ENCODE data around the gene SPSB3.

SPSB3 gene

DNA sequence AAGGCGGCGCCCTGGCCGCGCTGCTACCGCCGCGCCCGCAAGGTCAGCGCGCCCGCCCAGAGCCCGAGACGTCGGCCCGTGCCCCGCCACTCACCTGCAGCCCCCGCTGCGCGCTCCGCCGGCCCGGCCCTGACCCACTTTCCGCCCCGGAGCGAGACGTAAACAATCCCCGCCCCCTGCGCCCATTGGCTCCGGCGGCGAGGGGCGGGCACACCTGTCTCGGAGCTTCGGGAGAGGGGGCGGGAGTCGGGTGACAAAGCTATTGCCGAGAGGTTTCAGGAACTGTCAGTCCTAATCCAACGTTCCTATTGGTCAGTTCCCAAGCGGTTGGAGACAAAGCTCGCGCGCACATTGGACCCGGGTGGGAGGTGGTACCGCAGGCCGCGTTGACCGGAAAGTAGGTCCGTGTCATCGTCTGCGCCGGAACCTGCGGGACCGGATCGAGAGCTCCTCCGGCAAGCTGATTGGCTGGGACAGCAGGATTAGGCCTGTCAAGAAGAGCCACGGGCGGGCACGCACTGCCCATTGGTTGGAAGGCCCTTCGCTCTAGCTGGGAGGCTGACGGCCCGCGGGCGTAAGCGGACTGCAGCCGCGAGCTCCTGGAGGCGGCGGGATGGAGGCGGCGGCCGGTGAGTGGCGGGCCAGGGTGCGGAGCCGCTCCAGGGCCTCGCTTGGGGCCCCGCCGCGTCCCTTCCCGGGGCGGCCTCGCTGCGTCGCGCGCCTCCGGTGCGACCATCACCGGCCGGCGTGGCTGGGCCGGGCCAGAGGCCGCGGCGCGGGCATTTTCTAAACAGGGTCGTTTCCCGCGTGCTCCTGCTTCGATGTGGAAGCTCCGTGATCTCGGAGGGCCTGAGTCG is at the start of gene SPSB3, which contains the start of gene NUBP2:
SPSB3 (minus strand) TSS at position 164 of the 857 bp plus-strand sequence. CDS start 1,088 bp downstream, outside the sequence.
NUBP2 (plus strand) TSS at position 553 of the 857 bp plus-strand sequence; CDS start at position 614, 61 bp downstream.
- peak; percentile 99 for DNase-seq

DNA sequence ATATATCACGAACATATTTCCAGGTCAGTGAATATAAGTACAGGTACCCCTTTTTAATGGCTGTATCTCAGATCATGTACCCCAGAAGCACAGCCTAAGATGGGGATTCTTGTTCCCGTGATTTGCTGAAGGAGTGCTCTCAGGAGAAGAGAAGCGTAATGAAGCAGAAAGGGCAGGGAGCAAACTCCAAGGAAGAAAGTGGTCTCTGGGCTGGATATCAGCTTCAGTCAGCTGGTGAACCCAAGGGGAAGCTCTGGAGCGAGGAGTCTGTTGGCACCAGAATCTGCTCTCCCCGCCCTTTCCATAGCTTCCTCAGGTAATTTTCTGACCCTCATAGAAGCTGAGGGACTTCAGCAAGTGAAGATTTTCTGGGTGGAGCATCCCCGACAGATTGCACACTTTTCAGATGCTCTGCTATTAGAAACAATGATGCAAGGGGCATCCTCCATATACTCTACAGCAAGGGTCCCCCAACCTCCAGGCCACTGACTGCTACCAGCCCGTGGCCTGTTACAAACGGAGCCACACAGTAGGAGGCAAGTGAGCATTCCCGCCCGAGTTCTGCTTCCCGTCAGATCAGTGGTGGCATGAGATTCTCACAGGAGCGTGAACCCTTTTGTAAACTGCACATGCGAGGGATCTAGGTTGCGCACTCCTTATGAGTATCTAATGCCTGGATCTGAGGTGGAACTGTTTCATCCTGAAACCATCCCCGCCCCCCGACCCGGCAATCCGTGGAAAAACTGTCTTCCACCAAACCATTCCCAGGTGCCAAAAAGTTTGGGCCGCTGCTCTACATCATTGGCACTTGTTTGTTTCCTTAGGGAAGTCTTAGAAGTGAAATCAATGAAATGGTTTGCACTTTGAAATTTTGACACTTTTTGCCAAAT is 49.1 kb upstream of the SPSB3 start:
- DNase-seq, result no peak

DNA sequence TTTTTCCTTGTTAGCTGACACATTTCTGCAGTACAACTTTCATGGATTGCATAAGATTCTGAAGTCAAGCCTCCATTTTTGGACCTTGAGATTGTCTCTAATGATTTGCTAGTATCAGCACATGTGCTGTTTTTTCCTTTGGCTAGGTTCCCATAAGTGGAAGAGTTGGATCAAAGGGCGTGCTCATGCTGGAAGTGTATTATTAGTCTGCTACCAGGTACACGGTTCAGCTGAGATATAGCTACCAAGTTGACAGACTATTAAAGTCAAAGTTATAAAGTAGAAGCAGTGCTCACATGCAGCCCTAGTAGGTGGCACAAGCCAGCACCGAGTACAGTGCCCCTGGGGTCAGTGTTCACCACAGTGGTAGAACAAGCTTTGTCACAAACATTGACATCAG is 47.8 kb upstream of the SPSB3 start:
- DNase-seq, result no peak

DNA sequence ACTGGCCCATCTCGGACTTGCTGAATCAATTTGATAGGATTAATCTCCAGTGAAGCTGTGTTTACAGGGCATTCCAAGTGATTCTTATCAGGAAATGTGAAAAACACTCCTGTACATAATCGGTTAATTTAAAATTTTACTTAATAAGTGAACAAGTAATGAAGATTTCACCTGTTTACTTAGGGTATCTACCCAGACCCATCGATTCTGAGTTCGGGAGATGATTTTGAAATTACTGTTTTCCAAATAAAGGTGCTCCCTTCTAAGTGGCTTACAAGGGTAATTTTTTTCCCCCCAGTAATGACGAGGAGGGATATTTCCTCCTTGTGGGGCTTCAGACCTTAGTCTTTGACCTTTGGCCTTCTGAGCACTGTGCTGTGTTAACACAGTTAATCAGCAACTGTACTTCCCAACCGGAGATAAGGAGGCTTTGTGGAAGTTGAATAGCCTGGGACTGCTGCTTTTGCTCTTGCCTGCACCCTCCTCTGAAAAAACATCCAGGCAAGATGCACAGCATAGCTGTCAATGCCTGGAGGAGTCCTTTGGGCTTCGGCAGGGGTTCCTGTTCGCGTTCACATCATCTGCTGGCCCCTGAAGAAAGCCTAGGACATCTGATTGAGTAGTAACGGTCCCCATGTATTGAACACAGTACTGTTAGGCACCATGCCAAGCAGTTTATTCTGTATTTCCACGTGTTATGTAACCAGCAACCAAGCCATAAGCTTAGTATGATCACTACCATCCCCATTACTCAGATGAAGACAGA is 46.5 kb upstream of the SPSB3 start:
- no peak for DNase-seq

DNA sequence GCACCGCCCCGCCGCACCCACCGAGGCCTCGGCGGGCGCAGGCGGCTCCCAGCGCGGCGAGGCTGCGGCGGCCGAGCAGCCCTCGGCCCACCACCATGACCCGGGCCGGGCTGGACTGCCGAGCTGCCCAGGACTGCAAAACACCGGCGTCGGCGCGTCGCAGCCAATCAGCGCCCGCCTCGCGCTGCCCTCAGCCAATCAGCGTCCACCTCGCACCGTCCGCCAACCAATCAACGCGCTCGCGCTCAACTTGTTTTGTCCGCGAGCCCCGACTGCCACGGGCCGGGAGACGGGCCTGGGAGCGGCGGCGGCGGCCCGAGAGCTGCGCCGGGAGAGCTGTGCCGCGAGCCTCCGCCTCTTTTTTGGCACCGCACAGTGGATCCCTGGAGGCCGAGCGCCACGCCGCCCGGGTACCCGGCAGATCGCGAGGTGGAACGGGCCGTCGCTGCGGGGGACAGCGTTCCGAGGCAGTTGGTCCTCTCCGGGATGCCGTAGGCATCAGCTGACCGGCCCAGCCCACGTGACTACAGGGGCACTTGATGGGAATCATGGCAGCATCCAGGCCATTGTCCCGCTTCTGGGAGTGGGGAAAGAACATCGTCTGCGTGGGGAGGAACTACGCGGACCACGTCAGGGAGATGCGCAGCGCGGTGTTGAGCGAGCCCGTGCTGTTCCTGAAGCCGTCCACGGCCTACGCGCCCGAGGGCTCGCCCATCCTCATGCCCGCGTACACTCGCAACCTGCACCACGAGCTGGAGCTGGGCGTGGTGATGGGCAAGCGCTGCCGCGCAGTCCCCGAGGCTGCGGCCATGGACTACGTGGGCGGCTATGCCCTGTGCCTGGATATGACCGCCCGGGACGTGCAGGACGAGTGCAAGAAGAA is 44.6 kb upstream of the SPSB3 start, which contains the start of the genes FAHD1 and HAGH:
FAHD1 (plus strand) TSS at position 516 of the 883 bp plus-strand sequence; CDS start at position 549, 33 bp downstream.
HAGH (minus strand) TSS at position 135 of the 883 bp plus-strand sequence; CDS start at position 97, 38 bp downstream.
- peak; percentile 91 for DNase-seq

DNA sequence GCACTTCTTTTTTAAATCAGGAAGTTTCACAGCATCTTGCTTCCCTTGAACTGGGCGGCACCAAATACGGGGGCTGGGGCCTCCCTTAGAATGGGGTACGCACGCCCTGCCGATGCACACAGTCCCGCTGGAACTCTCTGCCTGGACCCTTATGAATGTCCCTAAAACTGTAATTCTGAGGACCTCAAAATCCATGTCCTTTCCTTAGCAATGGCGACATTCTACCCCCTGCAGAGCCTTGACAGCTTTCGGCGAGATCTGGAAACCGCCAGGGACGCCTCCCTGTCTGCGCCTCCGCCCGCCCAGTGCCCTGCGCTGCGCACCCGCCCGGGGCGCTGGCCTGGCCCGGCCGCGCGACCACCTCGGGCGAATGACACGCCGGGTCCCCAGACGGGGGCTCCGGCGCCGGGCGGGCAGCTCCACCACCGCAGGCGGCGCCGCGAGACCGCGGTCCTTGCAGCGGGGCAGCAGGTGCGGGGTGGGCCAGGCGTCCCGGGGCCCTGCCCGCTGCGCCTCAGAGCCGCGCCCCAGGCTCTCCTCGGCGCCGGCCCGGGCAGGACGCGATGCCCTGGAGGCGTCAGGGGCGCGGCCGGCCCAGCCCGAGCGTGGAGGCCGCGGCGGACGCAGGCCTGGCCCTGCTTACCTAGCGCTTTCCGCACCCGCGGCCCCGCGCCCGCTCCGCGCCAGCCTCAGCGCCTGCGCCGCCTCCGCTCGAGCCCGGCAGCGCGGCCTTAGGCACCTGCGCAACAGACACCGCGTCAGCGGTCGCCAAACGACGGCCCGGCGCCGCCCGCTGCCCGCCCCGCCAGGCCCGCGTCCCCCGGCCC is 43.7 kb upstream of the SPSB3 start:
- peak; percentile 69 for DNase-seq

DNA sequence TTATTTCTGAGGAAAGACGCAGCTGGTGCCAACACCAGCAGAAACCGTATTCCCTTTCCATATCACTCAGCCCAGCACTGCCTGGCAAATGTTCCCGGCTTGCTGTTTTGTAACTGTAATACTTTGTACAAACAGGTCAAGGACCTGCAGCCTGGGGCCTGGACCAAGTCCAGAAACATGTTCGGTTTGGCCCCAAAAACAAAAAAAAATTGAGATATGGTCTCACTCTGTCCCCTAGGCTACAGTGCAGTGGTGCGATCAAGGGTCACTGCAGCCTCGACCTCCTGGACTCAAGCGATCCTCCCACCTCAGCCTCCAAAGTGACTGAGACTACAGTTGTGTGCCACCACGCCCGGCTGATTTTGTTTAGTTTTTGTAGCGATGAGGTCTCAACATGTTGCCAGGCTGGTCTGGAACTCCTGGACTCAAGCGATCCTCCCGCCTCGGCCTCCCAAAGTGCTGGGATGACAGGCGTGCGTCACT is 43.1 kb upstream of the SPSB3 start:
- DNase-seq, result no peak

DNA sequence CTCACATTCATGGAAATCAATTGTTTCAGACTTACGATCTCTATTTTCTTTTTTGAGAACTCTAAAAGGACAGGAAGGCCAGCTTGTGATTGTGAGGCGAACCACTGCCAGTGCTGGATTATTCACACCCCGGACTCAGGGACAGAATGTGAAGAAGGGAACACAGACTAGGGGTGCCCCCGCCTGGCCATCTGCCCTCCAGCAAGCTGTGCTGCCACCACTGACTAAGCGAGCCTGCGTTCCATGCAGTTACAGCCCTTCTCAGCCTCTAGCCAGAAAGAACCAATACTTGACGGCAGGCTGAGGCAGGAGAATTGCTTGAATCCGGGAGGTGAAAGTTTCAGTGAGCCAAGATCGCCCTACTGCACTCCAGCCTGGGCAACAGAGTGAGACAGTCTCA is 41.5 kb upstream of the SPSB3 start:
- no peak for DNase-seq

DNA sequence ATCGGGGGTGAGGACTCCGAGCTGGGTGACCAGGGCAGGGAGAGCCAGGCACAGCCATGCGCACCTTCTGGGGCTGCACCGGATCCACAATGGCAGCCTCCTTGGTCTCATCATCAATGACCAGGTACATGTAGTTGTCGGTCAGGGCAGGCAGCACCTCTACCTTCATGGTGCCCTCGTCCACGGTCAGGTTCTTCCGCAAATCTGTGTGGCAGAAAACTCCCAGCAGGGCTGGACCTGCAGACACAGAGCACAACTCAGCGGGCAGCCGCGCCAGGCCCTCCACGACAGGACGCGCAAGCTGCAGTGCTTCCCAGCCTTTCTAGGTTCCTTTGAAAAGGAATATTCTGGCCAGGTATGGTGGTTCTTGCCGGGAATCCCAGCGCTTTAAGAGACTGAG is 40.4 kb upstream of the SPSB3 start:
- DNase-seq, result no peak

DNA sequence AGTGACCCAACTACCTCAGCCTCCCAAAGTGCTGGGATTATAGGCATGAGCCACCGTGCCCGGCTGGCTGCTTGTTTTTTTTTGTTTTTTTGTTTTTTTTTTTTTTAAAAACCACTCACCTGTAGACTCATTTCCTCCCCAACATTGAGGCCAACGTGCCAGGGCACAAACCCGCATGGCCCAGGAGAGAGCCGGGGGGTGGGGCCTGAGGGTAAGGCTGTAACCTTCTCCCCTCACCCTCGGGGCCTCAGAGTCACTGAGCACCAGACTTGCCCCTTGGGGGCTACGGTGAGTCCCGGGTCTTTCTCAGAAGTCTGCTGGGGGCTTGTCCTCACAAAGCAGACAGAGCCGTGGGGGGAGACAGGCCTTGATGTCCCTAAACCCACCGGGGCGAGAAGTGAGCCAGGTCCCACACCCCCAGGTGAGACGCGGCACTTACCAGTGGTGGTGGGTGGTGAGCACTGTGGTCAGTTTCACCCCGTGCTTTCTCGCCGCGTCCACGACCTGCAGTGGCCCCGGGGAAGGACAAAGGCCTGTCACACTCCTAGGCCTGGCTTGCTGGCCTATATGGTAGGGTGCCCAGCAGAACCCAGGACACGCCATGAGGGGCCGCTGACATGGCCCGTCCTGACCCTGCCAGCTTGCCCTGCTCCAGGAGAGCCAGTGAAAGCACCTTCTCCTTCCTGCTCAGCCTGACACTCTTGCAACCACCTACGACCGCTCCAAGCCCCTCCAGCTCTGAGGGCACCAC is 39.7 kb upstream of the SPSB3 start:
- no peak for DNase-seq

DNA sequence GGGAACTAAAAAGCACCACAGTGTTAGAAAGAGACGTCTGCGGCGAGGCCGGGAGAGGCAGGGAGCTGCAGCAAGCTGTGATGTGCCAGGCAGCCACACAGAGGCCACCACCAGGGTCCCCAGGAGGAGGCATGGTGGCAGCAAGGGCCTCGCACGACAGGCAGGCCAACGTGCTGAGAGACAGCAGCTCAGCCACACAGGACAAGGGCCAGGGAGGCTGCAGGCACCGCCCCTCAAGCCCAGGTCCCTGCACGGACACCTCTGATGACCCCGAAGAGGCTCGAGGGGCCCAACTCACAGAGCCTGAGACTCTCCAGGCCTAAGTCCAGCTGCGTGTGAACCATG is 38.5 kb upstream of the SPSB3 start:
- DNase-seq, result no peak

DNA sequence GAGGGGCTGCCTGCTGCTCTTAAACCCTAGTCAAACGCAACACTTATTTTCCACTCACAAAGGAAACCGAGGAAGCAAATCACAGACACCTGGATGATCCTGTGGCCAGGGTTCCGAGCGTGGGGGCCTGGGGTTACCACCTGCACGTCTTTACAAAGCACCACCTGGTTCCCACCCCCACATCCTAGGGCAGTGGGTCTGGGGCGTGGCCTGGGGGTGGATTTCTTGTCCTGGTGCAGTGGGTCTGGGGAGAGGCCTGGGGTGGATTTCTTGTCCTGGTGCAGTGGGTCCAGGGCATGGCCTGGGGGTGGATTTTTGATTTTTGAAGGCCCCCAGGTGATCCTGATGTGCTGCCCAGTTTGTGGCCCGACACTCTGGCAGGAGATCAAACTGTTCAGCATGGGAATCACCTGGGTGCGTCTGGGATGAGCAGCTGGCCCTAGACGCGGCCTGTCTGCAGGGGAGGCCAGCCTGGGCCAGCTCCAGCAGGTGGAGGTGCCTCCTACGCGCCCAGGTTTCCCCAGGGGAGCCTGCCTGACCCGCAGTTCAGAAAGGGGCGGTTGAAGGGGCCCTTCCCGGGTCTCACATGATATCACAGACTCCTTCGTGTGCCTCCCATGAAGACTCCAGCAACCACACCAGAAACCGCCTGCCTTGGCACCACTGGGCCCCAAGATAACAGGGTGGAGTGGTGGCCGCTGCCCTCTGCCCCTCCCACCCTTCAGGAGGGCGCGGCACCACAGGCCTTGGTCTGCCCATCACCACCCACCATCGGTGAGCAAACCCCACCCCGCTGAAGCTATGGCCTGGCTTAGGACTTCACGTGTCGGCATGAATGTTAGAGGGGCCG is 38.0 kb upstream of the SPSB3 start:
- DNase-seq, result no peak

DNA sequence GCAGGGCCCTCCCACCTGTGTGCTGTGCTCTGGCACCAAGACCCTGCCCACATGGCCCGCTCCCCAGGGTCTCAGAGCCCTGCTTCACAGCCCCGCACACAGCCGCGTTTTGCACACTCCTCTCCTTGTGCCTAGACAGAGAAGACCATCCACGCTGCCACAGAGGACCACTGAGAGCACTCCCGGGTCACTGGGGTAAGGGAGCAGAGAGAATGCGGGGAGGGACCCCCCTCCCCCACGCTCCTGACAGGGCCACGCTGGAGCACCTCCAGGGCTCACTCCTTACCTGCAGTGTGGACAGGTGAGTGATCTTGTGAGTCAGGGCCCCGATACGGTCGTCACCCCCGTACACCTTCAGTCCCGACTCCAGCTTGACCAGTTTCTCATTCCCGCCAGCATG is 37.2 kb upstream of the SPSB3 start:
- DNase-seq, result no peak

DNA sequence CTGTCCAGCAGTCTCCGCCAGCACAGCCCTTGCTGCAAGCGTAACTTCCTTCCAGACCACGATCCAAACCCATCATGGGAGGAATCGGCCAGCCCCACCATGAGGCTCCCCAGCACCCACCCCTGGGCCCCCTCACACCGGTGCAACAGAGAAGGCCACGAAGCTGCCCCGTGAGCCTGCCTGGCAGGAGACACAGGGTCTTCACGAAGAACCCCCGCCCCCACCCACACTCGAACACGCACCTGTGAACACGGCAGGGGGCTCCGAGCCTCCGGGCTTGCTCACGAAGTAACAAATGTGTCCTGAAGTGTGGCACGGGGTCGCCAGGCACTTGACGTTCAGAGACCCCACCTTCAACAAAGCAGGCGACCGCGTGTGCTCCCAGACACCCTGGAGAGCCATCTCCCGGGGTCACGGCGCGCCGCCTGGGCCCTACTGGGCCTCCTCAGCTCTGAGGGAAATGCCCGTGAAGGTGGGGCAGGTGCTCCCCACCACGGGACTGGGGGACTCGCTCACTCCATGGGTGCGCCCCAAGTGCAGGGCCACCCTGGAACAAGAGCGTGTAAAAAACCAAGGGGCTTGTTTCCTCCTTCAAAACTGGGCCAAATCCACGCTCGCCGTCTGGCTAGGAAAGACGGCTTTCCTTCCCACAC is 36.6 kb upstream of the SPSB3 start:
- DNase-seq, result no peak

DNA sequence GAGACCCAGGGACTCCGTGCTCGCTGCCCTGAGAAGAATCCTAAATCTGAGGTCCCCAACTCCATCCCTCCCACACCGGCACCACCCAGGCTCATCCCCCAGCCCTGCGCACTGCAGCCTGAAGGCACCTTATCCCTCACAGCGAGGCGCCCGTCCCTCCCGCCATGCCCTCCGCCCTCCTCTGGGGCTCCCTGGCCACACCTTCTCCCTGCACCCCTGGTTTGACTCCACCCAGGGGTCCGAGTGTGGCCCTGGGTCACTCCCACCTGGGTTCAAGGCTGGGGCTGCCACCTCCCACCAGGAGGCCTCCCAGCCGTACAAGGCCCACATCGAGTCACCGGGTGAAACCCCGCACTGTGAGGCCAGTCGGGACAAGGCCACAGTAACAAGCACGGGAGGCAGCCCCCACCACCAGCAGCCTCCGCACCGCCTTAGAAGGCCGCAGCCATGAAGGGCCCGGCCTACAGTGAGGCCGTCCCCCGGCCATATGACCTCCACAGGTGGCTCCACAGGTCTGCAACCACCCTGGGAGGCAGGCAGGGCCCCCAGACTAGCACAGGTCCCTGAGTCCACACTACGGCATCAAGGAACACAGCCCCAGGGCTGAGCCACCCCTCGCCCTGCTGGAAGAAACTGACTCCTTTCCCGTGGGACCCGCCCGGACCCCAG is 36.0 kb upstream of the SPSB3 start:
- DNase-seq, result no peak

DNA sequence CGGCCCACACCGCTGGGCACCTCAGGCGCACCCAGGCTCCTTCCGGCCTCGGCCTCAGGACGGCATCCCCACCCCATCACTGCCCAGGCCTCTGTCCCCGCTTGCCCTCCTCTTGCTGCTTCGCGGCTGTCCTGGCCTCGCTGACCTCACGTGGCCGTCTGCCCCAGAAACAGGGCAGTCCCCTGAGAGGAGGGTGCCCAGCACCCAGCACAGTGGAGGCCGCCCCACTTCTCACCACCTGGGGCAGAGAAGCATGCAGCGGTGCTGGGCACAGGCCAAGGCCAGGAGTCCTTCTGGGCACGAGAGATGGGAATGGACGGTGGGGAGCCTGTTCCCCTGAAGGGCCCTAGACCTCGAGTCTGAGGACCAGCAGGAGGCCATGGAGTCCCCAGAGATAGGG is 35.3 kb upstream of the SPSB3 start:
- no peak for DNase-seq

DNA sequence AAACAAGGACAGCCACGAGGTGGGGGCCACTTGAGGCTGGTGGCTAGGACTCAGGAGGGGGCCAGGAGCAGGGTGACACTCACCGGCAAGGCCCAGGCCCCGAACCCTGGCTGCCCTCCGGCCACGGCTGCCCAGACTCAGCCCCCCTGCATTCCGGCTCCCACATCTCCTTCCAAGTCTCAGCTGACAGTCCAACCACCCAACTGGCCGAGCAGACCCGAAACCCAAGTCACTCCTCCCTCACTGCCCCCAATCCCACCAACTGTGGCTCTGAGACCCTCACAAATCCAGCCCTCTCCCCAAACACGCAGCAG is 34.9 kb upstream of the SPSB3 start:
- DNase-seq, result no peak

Measured in stimulated activated CD4-positive, alpha-beta T cell treated with anti-CD3 and anti-CD28 coated beads, Interleukin-4, amount 100 ng/mL, for 24 hours (primary cell).